Liver (tissue), 3 donors: ENCODE results near the gene ATAT1.

Experiments used
- JUND ChIP-seq, 2 donors: IDR thresholded peaks; 2 replicates each; pipeline ENCODE4 v1.6.1; 2016; ENCODE audit warnings: antibody characterized with exemption in 2 of 2
- SP1 ChIP-seq: IDR thresholded peaks from 2 replicates; pipeline ENCODE4 v1.6.1; 2018; ENCODE audit warnings: antibody characterized with exemption, mild to moderate bottlenecking
- TF ChIP-seq, protein P1 (sequence below): fragments of 150-350 bp; IDR thresholded peaks from 2 replicates; pipeline ENCODE4 v1.5.1; 2017; ENCODE audit warnings: improper control_type of control experiment, low read depth, low read length; ENCODE audit not compliant: missing input control
- TF ChIP-seq, protein P2 (sequence below): IDR thresholded peaks from 2 replicates; pipeline ENCODE4 v1.6.1; 2016; ENCODE audit warnings: antibody characterized with exemption, mild to moderate bottlenecking
- TF ChIP-seq, protein P3 (sequence below): IDR thresholded peaks from 2 replicates; pipeline ENCODE4 v1.6.1; 2016; ENCODE audit warnings: antibody characterized with exemption
- donor health status: healthy.
- donor health status: healthy.

DNA sequence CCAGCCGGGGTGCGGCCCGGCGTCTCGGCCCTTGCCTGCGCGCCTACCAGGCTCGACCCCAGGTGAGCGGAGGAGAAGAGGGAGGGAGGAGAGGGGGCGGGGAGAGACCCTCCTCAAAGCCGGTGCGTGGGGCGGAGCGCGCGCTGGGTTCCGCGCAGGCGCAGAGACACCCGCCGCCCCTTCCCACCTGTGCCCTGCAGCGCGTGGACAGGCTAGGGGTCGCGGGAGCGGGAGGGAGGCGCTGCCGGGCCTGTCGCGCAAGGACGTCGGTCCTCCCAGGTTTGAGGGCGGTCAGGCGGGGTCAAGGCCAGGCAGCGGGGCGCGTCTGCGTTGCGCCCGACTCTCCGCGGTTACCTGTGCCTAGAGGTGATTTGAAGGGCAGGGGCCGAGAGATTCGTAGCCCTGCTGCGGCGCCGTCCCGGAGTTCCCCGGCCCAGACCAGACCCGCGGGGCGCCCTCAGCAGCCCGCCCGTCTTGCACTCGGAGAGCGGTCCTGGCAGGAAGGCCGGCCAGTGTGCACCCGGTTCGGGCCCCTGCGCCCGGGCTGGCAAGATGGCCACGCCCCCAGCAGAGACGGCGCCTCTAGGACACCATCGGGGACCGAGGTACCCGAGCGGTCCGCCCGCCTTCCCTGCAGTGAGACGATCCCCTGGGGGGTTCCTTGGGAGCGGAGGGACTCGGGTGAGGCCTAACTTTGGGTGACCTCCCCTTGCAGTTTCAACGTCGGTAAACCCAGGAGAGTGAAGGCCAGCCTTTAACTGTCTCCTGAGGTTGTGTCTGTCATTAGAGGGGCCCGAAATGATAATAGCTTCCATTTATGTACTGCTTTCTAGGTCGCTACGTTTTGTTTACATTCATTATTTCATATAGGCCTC lies 20.8 kb downstream of the ATAT1 start:
- TF ChIP-seq, protein P1, sequence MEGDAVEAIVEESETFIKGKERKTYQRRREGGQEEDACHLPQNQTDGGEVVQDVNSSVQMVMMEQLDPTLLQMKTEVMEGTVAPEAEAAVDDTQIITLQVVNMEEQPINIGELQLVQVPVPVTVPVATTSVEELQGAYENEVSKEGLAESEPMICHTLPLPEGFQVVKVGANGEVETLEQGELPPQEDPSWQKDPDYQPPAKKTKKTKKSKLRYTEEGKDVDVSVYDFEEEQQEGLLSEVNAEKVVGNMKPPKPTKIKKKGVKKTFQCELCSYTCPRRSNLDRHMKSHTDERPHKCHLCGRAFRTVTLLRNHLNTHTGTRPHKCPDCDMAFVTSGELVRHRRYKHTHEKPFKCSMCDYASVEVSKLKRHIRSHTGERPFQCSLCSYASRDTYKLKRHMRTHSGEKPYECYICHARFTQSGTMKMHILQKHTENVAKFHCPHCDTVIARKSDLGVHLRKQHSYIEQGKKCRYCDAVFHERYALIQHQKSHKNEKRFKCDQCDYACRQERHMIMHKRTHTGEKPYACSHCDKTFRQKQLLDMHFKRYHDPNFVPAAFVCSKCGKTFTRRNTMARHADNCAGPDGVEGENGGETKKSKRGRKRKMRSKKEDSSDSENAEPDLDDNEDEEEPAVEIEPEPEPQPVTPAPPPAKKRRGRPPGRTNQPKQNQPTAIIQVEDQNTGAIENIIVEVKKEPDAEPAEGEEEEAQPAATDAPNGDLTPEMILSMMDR: no peak
- TF ChIP-seq JUND (IDR thresholded peaks at IDR 0.05) (no peak), SP1 (peak; percentile 30)
- TF ChIP-seq, protein P2, sequence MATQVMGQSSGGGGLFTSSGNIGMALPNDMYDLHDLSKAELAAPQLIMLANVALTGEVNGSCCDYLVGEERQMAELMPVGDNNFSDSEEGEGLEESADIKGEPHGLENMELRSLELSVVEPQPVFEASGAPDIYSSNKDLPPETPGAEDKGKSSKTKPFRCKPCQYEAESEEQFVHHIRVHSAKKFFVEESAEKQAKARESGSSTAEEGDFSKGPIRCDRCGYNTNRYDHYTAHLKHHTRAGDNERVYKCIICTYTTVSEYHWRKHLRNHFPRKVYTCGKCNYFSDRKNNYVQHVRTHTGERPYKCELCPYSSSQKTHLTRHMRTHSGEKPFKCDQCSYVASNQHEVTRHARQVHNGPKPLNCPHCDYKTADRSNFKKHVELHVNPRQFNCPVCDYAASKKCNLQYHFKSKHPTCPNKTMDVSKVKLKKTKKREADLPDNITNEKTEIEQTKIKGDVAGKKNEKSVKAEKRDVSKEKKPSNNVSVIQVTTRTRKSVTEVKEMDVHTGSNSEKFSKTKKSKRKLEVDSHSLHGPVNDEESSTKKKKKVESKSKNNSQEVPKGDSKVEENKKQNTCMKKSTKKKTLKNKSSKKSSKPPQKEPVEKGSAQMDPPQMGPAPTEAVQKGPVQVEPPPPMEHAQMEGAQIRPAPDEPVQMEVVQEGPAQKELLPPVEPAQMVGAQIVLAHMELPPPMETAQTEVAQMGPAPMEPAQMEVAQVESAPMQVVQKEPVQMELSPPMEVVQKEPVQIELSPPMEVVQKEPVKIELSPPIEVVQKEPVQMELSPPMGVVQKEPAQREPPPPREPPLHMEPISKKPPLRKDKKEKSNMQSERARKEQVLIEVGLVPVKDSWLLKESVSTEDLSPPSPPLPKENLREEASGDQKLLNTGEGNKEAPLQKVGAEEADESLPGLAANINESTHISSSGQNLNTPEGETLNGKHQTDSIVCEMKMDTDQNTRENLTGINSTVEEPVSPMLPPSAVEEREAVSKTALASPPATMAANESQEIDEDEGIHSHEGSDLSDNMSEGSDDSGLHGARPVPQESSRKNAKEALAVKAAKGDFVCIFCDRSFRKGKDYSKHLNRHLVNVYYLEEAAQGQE: no peak
- TF ChIP-seq, protein P3, sequence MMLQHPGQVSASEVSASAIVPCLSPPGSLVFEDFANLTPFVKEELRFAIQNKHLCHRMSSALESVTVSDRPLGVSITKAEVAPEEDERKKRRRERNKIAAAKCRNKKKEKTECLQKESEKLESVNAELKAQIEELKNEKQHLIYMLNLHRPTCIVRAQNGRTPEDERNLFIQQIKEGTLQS: no peak
